Left lung (tissue), 10 donors: ENCODE results near the gene KCND3. TPM values are rescaled to one million over a fixed set of nuclear protein-coding genes. Genes with fewer than 3 reads are reported as not detected.
"Not testable (repeated sequence)": the region's sequence is repeated elsewhere in the genome, so short reads cannot be mapped to it uniquely, and the experiment has no call there.

Source experiments
- ATAC-seq: fragments of 200-7000 bp; cut with Tn5 transposase; one replicate; pipeline ENCODE4 v1.9.1; 2020; ENCODE audit warnings: moderate library complexity
- DNase-seq, 4 donors: peaks; one replicate each; pipeline ENCODE4 v3.0.0-alpha.2; 2013 to 2020
- H3K27ac ChIP-seq, 2 donors: fragments of 200-600 bp; sonication (generic) in 1 of 2; one replicate each; pipeline versions ENCODE4 v1.5.0 to v1.8.0; 2020 to 2021
- H3K27me3 ChIP-seq, 2 donors: fragments of 200-600 bp; sonication (generic) in 1 of 2; one replicate each; pipeline versions ENCODE4 v1.5.0 to v1.8.0; 2020 to 2021
- H3K36me3 ChIP-seq, 2 donors: fragments of 200-600 bp; sonication (generic) in 1 of 2; one replicate each; pipeline versions ENCODE4 v1.5.0 to v1.8.0; 2020 to 2021
- H3K4me1 ChIP-seq, 2 donors: fragments of 200-600 bp; one replicate each; pipeline ENCODE4 v1.8.0; 2021
- H3K4me3 ChIP-seq, 2 donors: fragments of 200-600 bp; sonication (generic) in 1 of 2; one replicate each; pipeline versions ENCODE4 v1.5.0 to v1.8.0; 2020 to 2021; ENCODE audit warnings: mild to moderate bottlenecking in 1 of 2
- H3K9me3 ChIP-seq, 2 donors: fragments of 200-600 bp; sonication (generic) in 1 of 2; one replicate each; pipeline versions ENCODE4 v1.5.0 to v1.8.0; 2020 to 2021
- CTCF ChIP-seq, 2 donors: fragments of 200-600 bp; sonication (generic) in 1 of 2; IDR thresholded peaks; one replicate each; pipeline versions ENCODE4 v1.5.0 to v1.8.0; 2021; ENCODE audit warnings: antibody characterized with exemption in 2 of 2
- intact Hi-C, 2 donors: fragments of 100-400 bp; cut with DNase I; formaldehyde crosslinking; loops; one replicate each; pipeline versions ENCODE4 v1.11.2 to v1.14.2; 2022
- polyA plus RNA-seq, 6 donors: library from polyadenylated mRNA; unstranded; fragments of 120-200 nt; gene quantifications; one replicate each; pipeline ENCODE4 v1.2.1, GENCODE V29; 2013; ENCODE audit not compliant: insufficient read length in 6 of 6
- total RNA-seq, 2 donors: library from RNA; stranded (reverse); fragmentation: NEBNext Ultra II Directional; extraction: Animal tissue kit (Norgen Biotek cat#: 25700); gene quantifications; one replicate each; pipeline ENCODE4 v1.2.1, GENCODE V29; 2021
- donor health status: DM: no; HTN: yes; CAD: no.
- donor health status: DM: no; HTN: no; CAD: no.

KCND3 gene
- total and polyA plus RNA-seq, 8 donors, result 0.32 to 10.2 (median 0.58) TPM

GRCh38 chr1:111802984-111803383, 186.5 kb downstream of the KCND3 start:
- intact Hi-C loops, result no loop called here
- no peaks in the 10 kb centered on the region for H3K36me3 ChIP-seq
- TF ChIP-seq CTCF (IDR thresholded peaks at IDR 0.05), result no peak
- H3K9me3 ChIP-seq, result no peaks in the 10 kb centered on the region
- H3K27me3 ChIP-seq, result no peaks in the 10 kb centered on the region
- DNase-seq (no peak), ATAC-seq (no peak)
- no peak overlapping the region for H3K4me3 ChIP-seq
- H3K27ac ChIP-seq, result no peak overlapping the region
- no peaks in the 10 kb centered on the region for H3K4me1 ChIP-seq

DNA sequence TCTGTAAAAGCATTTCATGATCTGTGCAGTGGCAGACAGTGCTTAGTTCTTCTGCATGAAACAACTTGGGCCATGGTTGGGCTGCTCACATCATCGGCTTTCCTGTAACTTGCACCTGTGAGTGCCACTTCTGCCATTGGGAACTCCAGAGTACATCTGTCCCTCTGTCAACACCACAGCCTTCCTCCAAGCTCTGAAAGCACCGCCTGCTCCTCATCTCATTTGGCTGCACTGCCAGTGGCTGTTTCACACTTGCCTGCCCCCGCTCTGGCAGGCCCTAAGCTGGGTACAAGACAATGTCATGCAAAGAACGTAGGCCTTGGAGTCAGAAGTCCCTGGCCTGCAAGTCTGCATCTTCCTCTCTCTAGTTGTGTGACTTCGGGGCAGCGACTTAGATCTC, 187.4 kb downstream of the KCND3 start:
- Histone ChIP-seq H3K27me3 (no peaks in the 10 kb centered on the region), H3K4me1 (no peaks in the 10 kb centered on the region), H3K9me3 (no peaks in the 10 kb centered on the region), H3K4me3 (no peak overlapping the region), H3K36me3 (no peaks in the 10 kb centered on the region), H3K27ac (no peak overlapping the region)
- intact Hi-C loops, result no loop called here
- DNase-seq (no peak), ATAC-seq (no peak)
- TF ChIP-seq CTCF (IDR thresholded peaks at IDR 0.05), result no peak

- intact Hi-C loops, result no loop called here
- ATAC-seq (no peak), DNase-seq (no peak)
- Histone ChIP-seq H3K9me3 (no peaks in the 10 kb centered on the region), H3K4me3 (no peak overlapping the region), H3K27ac (no peak overlapping the region), H3K27me3 (no peaks in the 10 kb centered on the region), H3K36me3 (no peaks in the 10 kb centered on the region), H3K4me1 (no peaks in the 10 kb centered on the region)
- no peak for TF ChIP-seq CTCF (IDR thresholded peaks at IDR 0.05)
Observed at GRCh38 chr1:111801071-111801850, 188.2 kb downstream of the KCND3 start.

- ATAC-seq, H3K27me3 ChIP-seq, H3K36me3 ChIP-seq, H3K4me3 ChIP-seq, H3K9me3 ChIP-seq, DNase-seq, intact Hi-C loops, H3K4me1 ChIP-seq, H3K27ac ChIP-seq: not testable (repeated sequence)
Observed at GRCh38 chr1:111799722-111800121, 189.7 kb downstream of the KCND3 start.

DNA sequence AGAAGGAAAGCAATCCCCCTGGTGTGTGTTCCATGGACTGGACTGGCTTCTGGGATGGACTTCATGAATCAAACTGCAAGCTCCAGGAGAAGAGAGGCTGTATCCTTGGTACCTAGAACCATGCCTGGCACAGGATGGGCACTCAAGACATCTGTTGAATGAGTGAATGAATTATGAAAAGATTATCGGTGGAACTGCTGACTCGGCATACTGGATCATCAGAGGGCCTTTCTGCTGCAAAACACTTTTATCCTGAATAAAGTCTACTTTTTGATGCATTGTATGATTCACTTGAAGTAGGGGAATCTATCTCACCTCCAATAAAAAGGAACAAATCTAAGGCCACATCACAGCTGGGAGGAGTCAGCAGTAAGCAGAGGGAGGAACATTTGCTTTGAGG, 190.9 kb downstream of the KCND3 start:
- Histone ChIP-seq H3K9me3 (no peaks in the 10 kb centered on the region), H3K27me3 (no peaks in the 10 kb centered on the region), H3K27ac (no peak overlapping the region), H3K36me3 (no peaks in the 10 kb centered on the region), H3K4me3 (no peak overlapping the region), H3K4me1 (no peaks in the 10 kb centered on the region)
- intact Hi-C loops, result no loop called here
- no peak for TF ChIP-seq CTCF (IDR thresholded peaks at IDR 0.05)
- ATAC-seq (no peak), DNase-seq (no peak)

GRCh38 chr1:111795401-111795800, 194.1 kb downstream of the KCND3 start:
- no peak for ATAC-seq

More at GRCh38 chr1:111795401-111795800, 194.1 kb downstream of the KCND3 start:
- Histone ChIP-seq H3K27me3 (no peaks in the 10 kb centered on the region), H3K4me1 (no peaks in the 10 kb centered on the region), H3K27ac (no peak overlapping the region), H3K36me3 (no peaks in the 10 kb centered on the region), H3K4me3 (no peak overlapping the region), H3K9me3 (no peaks in the 10 kb centered on the region)
- no peak for DNase-seq
- intact Hi-C loops, result no loop called here
- TF ChIP-seq CTCF (IDR thresholded peaks at IDR 0.05), result no peak
